Testis (tissue), 3 donors: ENCODE data around the gene MYO1A. TPM values are rescaled to one million over a fixed set of nuclear protein-coding genes. Genes with fewer than 3 reads are reported as not detected.
A peak's percentile ranks its signal among the peaks of the same experiment; 100 is the strongest.
"Not testable (repeated sequence)": the region's sequence is repeated elsewhere in the genome, so short reads cannot be mapped to it uniquely, and the experiment has no call there.

ENCODE experiments used
- DNase-seq: peaks from one replicate; pipeline ENCODE4 v3.0.0-alpha.2; 2019
- H3K27ac ChIP-seq, 2 donors: fragments of 200-600 bp; sonication (generic); one replicate each; pipeline ENCODE4 v1.5.1; 2019
- H3K27me3 ChIP-seq: fragments of 200-600 bp; sonication (generic); one replicate; pipeline ENCODE4 v1.5.1; 2019
- H3K36me3 ChIP-seq: fragments of 200-600 bp; sonication (generic); one replicate; pipeline ENCODE4 v1.5.1; 2017; ENCODE audit warnings: low read depth; ENCODE audit errors: missing control alignments
- H3K4me1 ChIP-seq: fragments of 200-600 bp; sonication (generic); one replicate; pipeline ENCODE4 v1.5.1; 2019
- H3K4me3 ChIP-seq, 2 donors: fragments of 200-600 bp; sonication (generic); one replicate each; pipeline ENCODE4 v1.5.1; 2017 to 2019
- H3K9me3 ChIP-seq: fragments of 200-600 bp; sonication (generic); one replicate; pipeline ENCODE4 v1.5.1; 2017
- CTCF ChIP-seq, 3 experiments: fragments of 450-650 bp in 2 of 3; fragments of 200-600 bp in 1 of 3; sonication (generic) in 1 of 3; IDR thresholded peaks; one replicate each; pipeline ENCODE4 v1.5.1; 2016 to 2019; ENCODE audit warnings: antibody characterized with exemption in 3 of 3, mild to moderate bottlenecking in 2 of 3, moderate library complexity in 1 of 3
- POLR2A ChIP-seq: fragments of 450-650 bp; IDR thresholded peaks from one replicate; pipeline ENCODE4 v1.6.1; 2017; ENCODE audit warnings: antibody characterized with exemption, mild to moderate bottlenecking, moderate library complexity
- WGBS, 2 donors: methylation state at CpG; one replicate each; pipeline ENCODE4 v1.1.5; 2018; 5-methylcytosine and 5-hydroxymethylcytosine counted together
- intact Hi-C: fragments of 100-400 bp; cut with DNase I; formaldehyde crosslinking; loops from one replicate; pipeline ENCODE4 v1.15.1; 2023; ENCODE audit warnings: low total_unique reads
- polyA plus RNA-seq: library from polyadenylated mRNA; stranded (reverse); fragments of 350-450 nt; fragmentation: Illumina TruSeq; extraction: RNeasy Lipid Tissue Mini Kit (QIAGEN cat#74804); gene quantifications from one replicate; pipeline ENCODE4 v1.2.3, GENCODE V29; 2014; ENCODE audit warnings: low read depth, low replicate concordance; ENCODE audit not compliant: insufficient read depth
- total RNA-seq, 2 donors: library from RNA; depleted of rRNA; stranded (reverse); fragments of >200 nt; gene quantifications; one replicate each; pipeline ENCODE4 v1.2.3, GENCODE V29; 2016

Gene MYO1A
- total and polyA plus RNA-seq, 3 donors from 2014 or later = 5.4 to 7.6 (median 5.9) TPM

DNA sequence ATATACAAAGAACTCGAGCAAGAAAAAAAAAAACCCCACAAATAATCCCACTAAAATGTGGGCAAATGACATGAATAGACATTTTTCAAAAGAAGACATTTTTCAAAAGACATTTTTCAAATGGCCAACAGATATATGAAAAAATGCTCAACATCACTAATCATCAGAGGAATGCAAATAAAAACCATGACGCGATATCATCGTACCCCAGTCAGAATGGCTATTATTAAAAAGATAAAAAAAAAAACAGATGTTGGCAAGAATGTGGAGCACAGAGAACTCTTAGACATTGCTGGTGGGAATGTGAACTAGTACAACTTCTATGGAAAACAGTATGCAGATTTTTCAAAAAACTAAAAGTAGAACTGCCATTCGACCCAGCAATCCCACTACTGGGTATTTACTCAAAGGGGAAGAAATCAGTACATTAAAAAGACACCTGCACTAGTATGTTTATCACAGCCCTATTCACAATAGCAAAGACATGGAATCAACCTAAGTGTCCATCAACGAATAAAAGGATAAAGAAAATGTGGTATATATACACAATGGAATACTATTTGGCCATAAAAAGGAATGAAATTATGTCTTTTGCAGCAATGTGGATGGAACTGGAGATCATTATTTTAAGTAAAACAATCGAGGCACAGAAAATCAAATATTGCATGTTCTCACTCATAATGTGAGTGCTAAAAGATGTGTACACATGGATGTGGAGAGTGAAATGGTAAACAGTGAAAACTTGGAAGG lies 59.9 kb downstream of the MYO1A start:
- TF ChIP-seq CTCF (IDR thresholded peaks at IDR 0.05) (no peak), POLR2A (no peak)
- intact Hi-C loops = loop anchor here (10.0 kb wide), 1 partner anchor 215 kb away; no protein-coding TSS in a partner anchor
- no peak for DNase-seq
- Histone ChIP-seq H3K27me3 (no peaks in the 10 kb centered on the region), H3K27ac (no peak overlapping the region), H3K4me1 (peaks cover 7% of the 10 kb centered on the region), H3K4me3 (no peak overlapping the region), H3K36me3 (no peaks in the 10 kb centered on the region), H3K9me3 (no peaks in the 10 kb centered on the region)
- WGBS, 2 donors = 78% methylated on average over 7 of the region's 7 CpGs

DNA sequence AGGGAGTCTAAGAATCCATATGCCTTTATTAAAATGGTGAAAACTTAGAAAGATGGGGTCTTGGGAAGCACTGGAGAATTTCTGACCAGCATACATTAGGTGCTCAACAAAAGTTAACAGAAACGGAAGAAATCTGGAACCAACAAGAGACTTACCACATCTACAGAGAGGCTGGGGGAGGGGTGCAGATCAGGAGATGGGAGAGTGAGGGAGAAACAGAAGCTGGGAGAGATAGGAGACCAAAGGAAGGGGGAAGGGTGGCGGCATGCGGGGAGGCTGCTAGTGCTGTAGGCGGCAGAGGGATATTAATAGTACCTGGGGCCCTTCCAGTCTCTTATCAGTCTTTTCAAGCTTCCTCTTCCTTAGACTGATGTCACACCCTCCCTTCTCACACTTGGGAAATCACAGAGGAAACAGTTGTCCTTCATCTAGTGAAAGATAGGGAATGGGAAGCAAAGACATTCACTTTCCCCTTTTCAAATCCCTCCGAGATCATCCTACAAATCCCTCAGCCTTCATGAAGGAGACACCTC lies 61.7 kb downstream of the MYO1A start:
- H3K36me3 ChIP-seq = no peaks in the 10 kb centered on the region
- DNase-seq = no peak
- intact Hi-C loops = no loop called here
- 43 to 58% methylated on average over 5 of the region's 5 CpGs for WGBS, 2 donors
- no peak overlapping the region for H3K4me3 ChIP-seq
- H3K27ac ChIP-seq = no peak overlapping the region
- H3K4me1 ChIP-seq = peaks cover 7% of the 10 kb centered on the region
- no peaks in the 10 kb centered on the region for H3K27me3 ChIP-seq
- H3K9me3 ChIP-seq = no peaks in the 10 kb centered on the region
- TF ChIP-seq POLR2A = no peak
- no peak for TF ChIP-seq CTCF (IDR thresholded peaks at IDR 0.05)

DNA sequence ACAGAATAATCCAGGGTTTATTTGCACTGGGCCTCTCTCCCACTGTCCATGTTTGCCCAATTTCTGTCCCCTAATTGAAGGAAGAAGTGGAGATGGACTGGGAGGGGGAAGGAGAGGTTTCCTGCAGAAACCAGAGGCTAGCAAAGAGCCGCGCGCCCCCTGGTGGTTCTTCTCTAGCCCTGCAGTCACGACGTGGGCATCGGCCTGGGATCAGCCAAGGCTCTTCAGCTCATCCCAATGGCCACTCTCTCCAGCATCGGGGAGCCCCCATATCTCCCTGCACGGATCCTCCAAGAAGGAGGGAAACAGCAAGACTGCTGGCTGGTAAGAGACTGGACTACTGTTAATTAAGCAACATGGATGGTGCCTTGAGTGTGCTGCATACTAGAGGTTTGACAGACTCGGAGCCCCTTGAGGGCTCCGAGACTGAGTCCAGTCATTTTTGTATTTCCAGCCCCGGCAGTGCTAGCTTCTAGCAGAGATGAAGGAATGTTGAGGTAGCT lies 62.3 kb downstream of the MYO1A start:
- peak; percentile 91 for DNase-seq
- peaks cover 7% of the 10 kb centered on the region for H3K4me1 ChIP-seq
- peak; percentile 94 to 96 (median 96) for TF ChIP-seq CTCF (IDR thresholded peaks at IDR 0.05)
- no peak for TF ChIP-seq POLR2A
- no peaks in the 10 kb centered on the region for H3K9me3 ChIP-seq
- no peaks in the 10 kb centered on the region for H3K36me3 ChIP-seq
- no peaks in the 10 kb centered on the region for H3K27me3 ChIP-seq
- no peak overlapping the region for H3K27ac ChIP-seq
- H3K4me3 ChIP-seq = peak overlapping the region in 1 of 2 donors; percentile 13
- intact Hi-C loops = no loop called here
- WGBS, 2 donors = 14 to 22% methylated on average over 11 of the region's 11 CpGs

- Histone ChIP-seq H3K4me1 (peaks cover 7% of the 10 kb centered on the region), H3K9me3 (no peaks in the 10 kb centered on the region), H3K27ac (no peak overlapping the region), H3K27me3 (no peaks in the 10 kb centered on the region), H3K4me3 (peak overlapping the region in 1 of 2 donors; percentile 13), H3K36me3 (no peaks in the 10 kb centered on the region)
- intact Hi-C loops = no loop called here
- DNase-seq = no peak
- no peak for TF ChIP-seq POLR2A
- no peak for TF ChIP-seq CTCF (IDR thresholded peaks at IDR 0.05)
These were observed 62.9 kb downstream of the MYO1A start for GRCh38 chr12:56987011-56987410.

GRCh38 chr12:56985714-56986113 lies 64.2 kb downstream of the MYO1A start:
- H3K9me3 ChIP-seq, intact Hi-C loops, H3K36me3 ChIP-seq, DNase-seq, H3K4me1 ChIP-seq, H3K27me3 ChIP-seq, H3K4me3 ChIP-seq, H3K27ac ChIP-seq: not testable (repeated sequence)
- whole genome bisulfite sequencing, 2 donors = 73 to 83% methylated on average over 5 of the region's 6 CpGs
